Stimulated activated CD4-positive, alpha-beta T cell treated with anti-CD3 and anti-CD28 coated beads, Interleukin-12 subunit alpha, Interleukin-12 subunit beta, amount 100 ng/mL, for 48 hours (primary cell): ENCODE measurements around the gene ARFRP1.
"Not testable (repeated sequence)": the region's sequence is repeated elsewhere in the genome, so short reads cannot be mapped to it uniquely, and the experiment has no call there.

Experiments
- DNase-seq, 3 donors: peaks; one replicate each; pipeline ENCODE4 v3.0.0-alpha.2; 2020; ENCODE audit warnings: low read depth in 2 of 3, low spot score in 1 of 3

Gene ARFRP1

GRCh38 chr20:63733579-63734081 is 25.9 kb upstream of the ARFRP1 start:
- no peak for DNase-seq

- DNase-seq = no peak
Measured at GRCh38 chr20:63733117-63733516, 25.3 kb upstream of the ARFRP1 start.

GRCh38 chr20:63732118-63733095 is 24.6 kb upstream of the ARFRP1 start:
- DNase-seq = no peak

GRCh38 chr20:63731410-63731809 is 23.6 kb upstream of the ARFRP1 start:
- no peak for DNase-seq

- DNase-seq = not testable (repeated sequence)
Measured at GRCh38 chr20:63730189-63730733, 22.5 kb upstream of the ARFRP1 start.

GRCh38 chr20:63722967-63723622 is 15.3 kb upstream of the ARFRP1 start:
- not testable (repeated sequence) for DNase-seq

GRCh38 chr20:63718996-63719395 is 11.2 kb upstream of the ARFRP1 start:
- DNase-seq = no peak

GRCh38 chr20:63714858-63715257 is 7.1 kb upstream of the ARFRP1 start:
- DNase-seq = no peak

- no peak for DNase-seq
Measured at GRCh38 chr20:63712191-63712590, 4.4 kb upstream of the ARFRP1 start.

GRCh38 chr20:63711085-63711645 is 3.4 kb upstream of the ARFRP1 start:
- no peak for DNase-seq

GRCh38 chr20:63709149-63709527 is 1.4 kb upstream of the ARFRP1 start:
- DNase-seq = no peak

GRCh38 chr20:63708301-63709148 is 749 bp upstream of the ARFRP1 start:
- no peak for DNase-seq

- DNase-seq = peak in 1 of 3 donors; percentile 55
Measured at GRCh38 chr20:63706852-63707557, 771 bp downstream of the ARFRP1 start.

GRCh38 chr20:63706027-63706695 is 1.6 kb downstream of the ARFRP1 start:
- no peak for DNase-seq

- DNase-seq = no peak
Measured at GRCh38 chr20:63705232-63706026, 2.3 kb downstream of the ARFRP1 start.

GRCh38 chr20:63704749-63705117 is 3.0 kb downstream of the ARFRP1 start:
- no peak for DNase-seq

- no peak for DNase-seq
Measured at GRCh38 chr20:63703976-63704748, 3.6 kb downstream of the ARFRP1 start.

GRCh38 chr20:63703471-63703975 is 4.3 kb downstream of the ARFRP1 start:
- DNase-seq = no peak
